HUES6 (cell line): Measurements from ENCODE around the gene RPL19.
A peak's percentile ranks its signal among the peaks of the same experiment; 100 is the strongest.

Source experiments
- H3K27ac ChIP-seq: 2 replicates; pipeline ENCODE4 v1.7.0; 2013; ENCODE audit warnings: low read depth, mild to moderate bottlenecking, low read length, inconsistent platforms
- H3K27me3 ChIP-seq: 2 replicates; pipeline ENCODE4 v1.6.1; 2013; ENCODE audit warnings: low read length; ENCODE audit not compliant: control insufficient read depth, insufficient read depth
- H3K36me3 ChIP-seq: 2 replicates; pipeline ENCODE4 v1.6.1; 2013; ENCODE audit warnings: low read length; ENCODE audit not compliant: control insufficient read depth, insufficient read depth
- H3K4me1 ChIP-seq: 2 replicates; pipeline ENCODE4 v1.6.1; 2013; ENCODE audit warnings: low read length; ENCODE audit not compliant: control insufficient read depth, insufficient read depth
- H3K4me3 ChIP-seq: 2 replicates; pipeline ENCODE4 v1.5.1; 2013; ENCODE audit warnings: low read depth, low read length
- H3K9ac ChIP-seq: one replicate; pipeline ENCODE4 v1.6.1; 2013; ENCODE audit warnings: mild to moderate bottlenecking, low read length
- H3K9me3 ChIP-seq: 2 replicates; pipeline ENCODE4 v1.6.1; 2013; ENCODE audit warnings: low read depth, low read length; ENCODE audit not compliant: control insufficient read depth, insufficient read depth

The RPL19 gene

GRCh38 chr17:39173526-39174274, 26.4 kb upstream of the RPL19 start:
- no peaks in the 10 kb centered on the region for H3K9me3 ChIP-seq
- H3K4me3 ChIP-seq: no peak overlapping the region
- peaks cover 22% of the 10 kb centered on the region for H3K4me1 ChIP-seq
- peaks cover 4% of the 10 kb centered on the region; the same call in 1 of the 2 replicates for H3K36me3 ChIP-seq
- no peaks in the 10 kb centered on the region for H3K27me3 ChIP-seq
- no peak overlapping the region for H3K9ac ChIP-seq
- no peak overlapping the region for H3K27ac ChIP-seq

GRCh38 chr17:39174920-39175694, 25.0 kb upstream of the RPL19 start:
- Histone ChIP-seq H3K4me1 (peaks cover 22% of the 10 kb centered on the region), H3K27ac (no peak overlapping the region)

GRCh38 chr17:39175695-39176093, 24.4 kb upstream of the RPL19 start:
- Histone ChIP-seq H3K4me1 (peaks cover 22% of the 10 kb centered on the region), H3K9me3 (no peaks in the 10 kb centered on the region), H3K27me3 (no peaks in the 10 kb centered on the region), H3K36me3 (peaks cover 4% of the 10 kb centered on the region; the same call in 1 of the 2 replicates), H3K27ac (no peak overlapping the region), H3K4me3 (no peak overlapping the region), H3K9ac (no peak overlapping the region)

More at GRCh38 chr17:39174920-39175694, 25.0 kb upstream of the RPL19 start:
- Histone ChIP-seq H3K9me3 (no peaks in the 10 kb centered on the region), H3K27me3 (no peaks in the 10 kb centered on the region), H3K9ac (no peak overlapping the region), H3K4me3 (peak overlapping the region; percentile 25), H3K36me3 (peaks cover 4% of the 10 kb centered on the region; the same call in 1 of the 2 replicates)

- no peak overlapping the region for H3K9ac ChIP-seq
- H3K27me3 ChIP-seq: no peaks in the 10 kb centered on the region
- H3K27ac ChIP-seq: no peak overlapping the region
- no peaks in the 10 kb centered on the region for H3K9me3 ChIP-seq
- H3K4me3 ChIP-seq: peak overlapping the region; percentile 26; the same call in 1 of the 2 replicates
- H3K36me3 ChIP-seq: peaks cover 8% of the 10 kb centered on the region; the same call in 1 of the 2 replicates
- H3K4me1 ChIP-seq: peaks cover 16% of the 10 kb centered on the region
Observed at GRCh38 chr17:39177256-39177655, 22.8 kb upstream of the RPL19 start.

GRCh38 chr17:39178536-39178935, 21.5 kb upstream of the RPL19 start:
- Histone ChIP-seq H3K9ac (no peak overlapping the region), H3K4me3 (no peak overlapping the region), H3K27ac (no peak overlapping the region), H3K9me3 (no peaks in the 10 kb centered on the region), H3K4me1 (peaks cover 11% of the 10 kb centered on the region), H3K36me3 (peaks cover 17% of the 10 kb centered on the region), H3K27me3 (no peaks in the 10 kb centered on the region)

- Histone ChIP-seq H3K27me3 (no peaks in the 10 kb centered on the region), H3K27ac (no peak overlapping the region), H3K4me1 (0 out of 2 replicates have a peak, but pooled peaks cover 3% of the 10 kb centered on the region), H3K9me3 (no peaks in the 10 kb centered on the region), H3K4me3 (no peak overlapping the region), H3K36me3 (peaks cover 38% of the 10 kb centered on the region), H3K9ac (no peak overlapping the region)
Observed at GRCh38 chr17:39181303-39181702, 18.8 kb upstream of the RPL19 start.

GRCh38 chr17:39183045-39183444, 17.0 kb upstream of the RPL19 start:
- H3K27me3 ChIP-seq: no peaks in the 10 kb centered on the region

GRCh38 chr17:39183720-39184119, 16.4 kb upstream of the RPL19 start:
- Histone ChIP-seq H3K27ac (no peak overlapping the region), H3K4me1 (no peaks in the 10 kb centered on the region), H3K4me3 (no peak overlapping the region), H3K27me3 (no peaks in the 10 kb centered on the region), H3K9ac (no peak overlapping the region), H3K9me3 (no peaks in the 10 kb centered on the region), H3K36me3 (peaks cover 52% of the 10 kb centered on the region)

More at GRCh38 chr17:39183045-39183444, 17.0 kb upstream of the RPL19 start:
- Histone ChIP-seq H3K4me3 (no peak overlapping the region), H3K9me3 (no peaks in the 10 kb centered on the region), H3K4me1 (no peaks in the 10 kb centered on the region), H3K27ac (no peak overlapping the region), H3K9ac (no peak overlapping the region), H3K36me3 (peaks cover 48% of the 10 kb centered on the region)

- Histone ChIP-seq H3K4me1 (no peaks in the 10 kb centered on the region), H3K4me3 (no peak overlapping the region), H3K27ac (no peak overlapping the region), H3K9ac (no peak overlapping the region), H3K9me3 (no peaks in the 10 kb centered on the region), H3K36me3 (peaks cover 58% of the 10 kb centered on the region), H3K27me3 (no peaks in the 10 kb centered on the region)
Observed at GRCh38 chr17:39186481-39187002, 13.5 kb upstream of the RPL19 start.

GRCh38 chr17:39187152-39187830, 12.8 kb upstream of the RPL19 start:
- Histone ChIP-seq H3K27me3 (no peaks in the 10 kb centered on the region), H3K36me3 (peaks cover 65% of the 10 kb centered on the region), H3K4me3 (no peak overlapping the region), H3K4me1 (no peaks in the 10 kb centered on the region), H3K9me3 (no peaks in the 10 kb centered on the region), H3K27ac (no peak overlapping the region), H3K9ac (no peak overlapping the region)
